GM19455 (cell line): ENCODE data around the gene AKT3.
"Not testable (repeated sequence)": the region's sequence is repeated elsewhere in the genome, so short reads cannot be mapped to it uniquely, and the experiment has no call there.

Source experiments
- ATAC-seq: cut with Tn5 transposase; IDR thresholded peaks from one replicate; pipeline ENCODE4 v1.9.1; 2021; ENCODE audit not compliant: unreplicated experiment

The AKT3 gene

DNA sequence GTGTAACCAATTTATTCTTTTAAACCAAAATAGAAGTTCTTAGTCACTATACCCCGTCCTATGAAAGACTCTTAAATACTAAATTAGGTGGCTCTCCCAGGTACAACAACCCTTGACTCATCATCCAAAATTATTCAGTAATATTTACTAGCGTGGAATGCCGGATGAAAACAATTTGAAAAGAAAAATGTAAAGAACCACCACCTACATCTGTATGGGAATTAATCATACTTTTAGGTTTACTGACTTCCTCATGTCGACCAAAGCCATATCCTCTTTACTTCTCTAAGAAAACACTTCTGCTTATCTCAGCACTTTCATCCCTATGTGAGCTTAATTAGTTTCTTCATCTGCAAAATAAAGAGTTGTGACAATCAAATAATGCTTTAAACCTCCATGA lies 139.6 kb downstream of the AKT3 start:
- ATAC-seq: no peak

DNA sequence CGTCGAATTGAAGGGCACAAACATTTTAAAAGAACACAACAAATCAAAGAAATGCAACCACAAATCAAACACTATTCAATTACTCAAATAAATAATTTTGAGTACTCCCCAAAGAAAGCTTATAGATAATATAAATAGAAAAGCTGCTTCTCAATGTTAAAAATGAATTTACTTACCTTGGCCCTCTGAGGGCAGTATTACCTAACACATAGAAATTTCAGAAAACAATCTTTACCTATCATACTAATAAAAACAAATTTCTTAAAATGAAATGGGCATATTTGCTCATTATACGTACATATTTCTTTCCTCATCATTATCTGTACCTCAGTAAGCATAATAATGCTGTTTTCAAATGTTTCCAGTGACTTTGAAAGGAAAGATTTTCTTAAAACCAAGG lies 141.8 kb downstream of the AKT3 start:
- no peak for ATAC-seq

DNA sequence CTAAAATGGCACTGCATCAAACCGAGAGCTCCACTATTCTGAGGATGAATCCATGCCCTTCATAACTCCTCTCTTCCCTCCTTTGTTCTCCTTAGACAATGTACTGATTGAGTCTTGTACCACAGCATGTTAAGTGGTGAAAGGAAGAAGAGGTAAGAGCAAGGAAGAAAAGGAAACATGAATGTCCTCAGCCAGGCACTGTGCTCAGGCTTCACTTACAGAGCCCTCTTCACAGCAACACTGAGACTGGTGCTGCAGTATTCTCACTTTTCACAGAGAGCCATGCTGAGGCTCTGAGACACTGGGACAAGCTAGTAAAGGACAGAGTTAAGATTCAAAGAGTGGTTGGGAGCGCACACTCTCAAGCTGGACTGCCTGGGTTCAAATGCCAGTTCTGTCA lies 143.5 kb downstream of the AKT3 start:
- no peak for ATAC-seq

DNA sequence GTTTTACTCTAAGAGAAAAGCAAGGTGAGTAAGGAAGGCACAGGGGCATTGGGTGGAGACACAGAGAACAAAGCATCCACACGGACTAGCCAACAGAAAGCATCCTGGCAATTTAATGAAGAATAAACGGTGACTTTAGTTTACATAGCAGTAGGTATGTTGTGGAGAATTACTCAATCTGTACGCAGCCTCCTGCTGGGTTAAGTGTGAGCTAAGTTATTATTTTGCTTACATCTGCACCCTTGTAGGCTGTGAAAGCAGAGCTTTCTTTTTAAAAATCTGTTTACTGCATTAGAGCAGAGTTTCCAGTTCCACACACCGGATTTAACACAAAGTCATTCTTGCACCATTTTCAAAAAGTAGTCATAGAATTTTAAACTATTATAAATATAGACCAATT lies 144.5 kb downstream of the AKT3 start:
- ATAC-seq: no peak

DNA sequence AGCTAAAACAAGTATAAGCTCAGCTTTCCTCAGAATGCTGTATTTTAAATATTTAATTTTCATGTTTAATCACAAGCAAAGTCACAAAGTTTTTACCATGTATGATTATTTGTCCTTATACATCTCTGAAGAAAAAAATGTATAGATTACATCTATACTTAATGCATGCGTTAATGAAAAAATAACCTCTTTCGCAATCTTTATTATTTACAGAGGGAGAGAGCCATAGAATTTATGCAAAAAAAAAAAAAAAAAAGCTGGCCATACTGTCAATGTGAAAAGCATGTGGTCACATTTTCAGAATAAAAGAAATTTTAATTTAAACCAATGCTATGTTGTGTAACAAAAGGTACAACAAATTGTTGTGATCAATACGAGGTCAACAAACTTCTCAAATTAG lies 148.2 kb downstream of the AKT3 start:
- ATAC-seq: no peak

DNA sequence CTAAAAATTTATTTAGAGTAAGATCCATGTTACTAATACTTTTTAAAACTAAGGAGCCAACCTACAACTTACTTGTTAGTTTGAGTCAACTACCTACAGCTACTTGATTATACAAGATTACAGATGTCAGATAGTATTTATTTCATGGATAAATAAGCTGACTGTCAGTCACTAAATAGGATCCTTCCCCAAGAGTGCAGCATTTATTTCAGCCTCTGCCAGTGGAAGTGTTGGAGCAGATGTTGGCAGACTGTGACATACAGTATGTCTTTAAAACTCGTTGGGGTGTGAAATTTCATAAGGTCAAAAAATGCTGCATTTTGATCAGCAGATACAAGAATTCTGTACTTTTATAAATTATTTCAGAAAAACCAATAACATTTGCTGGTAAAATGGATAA lies 156.2 kb downstream of the AKT3 start:
- no peak for ATAC-seq

DNA sequence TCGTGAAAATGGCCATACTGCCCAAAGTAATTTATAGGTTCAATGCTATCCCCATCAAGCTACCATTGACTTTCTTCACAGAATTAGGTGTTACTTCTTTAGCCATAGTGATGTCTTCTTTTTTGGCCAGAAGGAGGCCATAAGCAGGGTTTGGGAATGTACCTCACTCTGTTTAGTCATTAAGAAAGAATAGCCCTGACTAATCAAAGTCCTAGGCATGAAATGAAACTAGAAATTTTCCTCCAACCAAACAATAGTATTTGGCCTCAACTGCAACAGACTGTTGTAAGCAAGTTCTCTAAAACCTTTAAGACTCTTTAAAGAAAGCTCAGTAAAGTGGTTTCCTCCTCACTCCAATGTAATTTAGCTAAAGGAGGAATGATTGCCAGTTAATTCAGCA lies 163.9 kb downstream of the AKT3 start:
- no peak for ATAC-seq

DNA sequence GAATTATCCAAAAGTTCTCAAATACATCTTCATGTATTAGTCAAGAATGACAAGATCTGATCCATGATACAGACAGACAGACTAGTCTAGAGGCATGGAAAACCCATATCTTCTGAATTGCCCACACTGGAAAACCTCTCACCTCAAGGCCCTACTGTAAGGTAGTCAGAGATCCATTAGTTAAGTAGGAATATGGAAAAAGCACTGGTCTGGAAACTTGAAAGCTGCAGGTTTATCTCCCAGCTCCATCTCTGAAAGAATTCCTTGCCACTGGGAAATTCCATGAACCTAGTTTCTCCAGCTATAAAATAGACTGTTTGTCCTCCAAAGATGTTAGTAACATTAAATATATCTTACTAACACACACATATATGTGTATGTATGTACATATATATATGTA lies 169.2 kb downstream of the AKT3 start:
- no peak for ATAC-seq

DNA sequence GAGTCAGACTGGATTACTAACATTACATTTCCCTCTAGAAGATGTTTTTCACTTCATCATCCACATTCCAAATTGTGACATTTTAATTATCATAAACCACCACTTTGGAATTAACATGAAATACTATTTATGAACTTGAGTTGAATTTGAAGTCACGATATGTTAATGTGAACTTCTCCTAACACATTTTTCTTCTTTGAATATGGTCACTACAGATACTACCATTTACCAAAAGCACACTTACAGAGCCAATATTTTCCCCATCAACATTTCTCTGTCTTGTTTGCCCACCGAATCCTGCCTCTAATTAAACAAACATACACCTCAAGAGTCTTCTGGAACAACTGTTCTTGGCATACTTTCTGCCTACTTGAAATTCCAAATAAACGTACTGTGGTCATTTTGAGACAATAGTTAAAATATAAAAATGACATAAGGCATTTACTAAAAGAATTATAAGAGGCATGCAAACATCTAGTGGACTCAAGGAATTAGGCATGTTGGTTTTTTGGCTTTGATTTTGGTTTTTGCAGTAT lies 177.4 kb downstream of the AKT3 start:
- no peak for ATAC-seq

DNA sequence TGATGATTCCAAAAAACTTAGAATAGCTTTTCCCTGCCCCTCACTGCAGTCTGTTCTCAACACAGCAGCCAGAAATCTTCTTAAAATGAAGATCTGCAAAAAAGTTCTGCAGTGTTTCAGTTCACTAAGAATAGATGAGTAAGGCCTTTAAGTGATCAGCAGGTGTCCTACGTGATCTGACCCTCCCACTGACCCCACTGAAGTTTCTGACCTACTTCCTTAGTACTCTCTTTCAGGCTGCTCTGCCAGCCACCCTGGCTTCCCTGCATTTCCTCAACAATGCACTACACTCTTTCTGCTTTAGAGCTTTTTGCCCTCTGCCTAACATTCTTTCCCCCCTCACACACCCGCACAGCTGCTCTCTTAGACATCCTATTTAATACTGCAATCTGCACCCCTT lies 182.5 kb downstream of the AKT3 start:
- ATAC-seq: no peak

DNA sequence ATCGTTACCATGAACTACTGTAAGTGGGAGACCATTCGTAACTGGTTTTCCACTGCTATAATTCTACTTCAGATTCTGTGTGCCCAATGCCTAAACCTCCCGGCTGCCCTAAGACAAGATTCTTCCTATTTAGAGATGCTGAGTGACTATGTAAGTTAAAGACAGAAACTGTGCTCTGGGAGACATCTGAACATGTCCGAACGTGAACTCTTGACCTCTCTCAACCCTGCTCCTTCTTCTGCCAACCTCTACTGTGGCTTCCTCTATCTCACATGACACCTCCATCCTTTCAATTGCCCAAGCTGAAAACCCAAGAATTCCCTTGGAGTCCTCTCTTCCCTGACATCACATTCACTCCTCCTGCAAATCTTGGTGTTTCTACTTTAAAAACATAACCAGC lies 182.9 kb downstream of the AKT3 start:
- no peak for ATAC-seq

DNA sequence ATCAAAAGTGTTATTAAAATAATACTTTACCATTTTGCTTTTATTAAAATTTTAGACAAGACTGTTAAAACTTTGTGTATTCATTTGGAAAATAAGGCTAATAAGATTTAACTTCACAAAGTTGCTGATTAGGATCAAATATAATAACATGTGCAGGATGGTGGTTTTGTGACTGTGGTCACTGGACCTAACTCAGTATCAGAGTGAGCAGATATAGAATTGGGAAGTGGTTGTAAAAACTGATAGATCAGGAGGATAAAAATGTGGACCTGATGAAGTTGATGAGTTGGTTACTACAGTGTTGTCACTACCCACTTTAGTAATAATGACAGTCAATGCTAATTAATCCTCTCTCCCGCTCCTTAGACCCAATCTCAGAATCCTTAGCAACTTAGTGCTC lies 186.4 kb downstream of the AKT3 start:
- no peak for ATAC-seq

DNA sequence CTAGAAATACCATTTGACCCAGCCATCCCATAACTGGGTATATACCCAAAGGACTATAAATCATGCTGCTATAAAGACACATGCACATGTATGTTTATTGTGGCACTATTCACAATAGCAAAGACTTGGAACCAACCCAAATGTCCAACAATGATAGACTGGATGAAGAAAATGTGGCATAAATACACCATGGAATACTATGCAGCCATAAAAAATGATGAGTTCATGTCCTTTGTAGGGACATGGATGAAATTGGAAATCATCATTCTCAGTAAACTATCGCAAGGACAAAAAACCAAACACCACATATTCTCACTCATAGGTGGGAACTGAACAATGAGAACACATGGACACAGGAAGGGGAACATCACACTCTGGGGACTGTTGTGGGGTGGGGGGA lies 187.9 kb downstream of the AKT3 start:
- ATAC-seq: not testable (repeated sequence)

DNA sequence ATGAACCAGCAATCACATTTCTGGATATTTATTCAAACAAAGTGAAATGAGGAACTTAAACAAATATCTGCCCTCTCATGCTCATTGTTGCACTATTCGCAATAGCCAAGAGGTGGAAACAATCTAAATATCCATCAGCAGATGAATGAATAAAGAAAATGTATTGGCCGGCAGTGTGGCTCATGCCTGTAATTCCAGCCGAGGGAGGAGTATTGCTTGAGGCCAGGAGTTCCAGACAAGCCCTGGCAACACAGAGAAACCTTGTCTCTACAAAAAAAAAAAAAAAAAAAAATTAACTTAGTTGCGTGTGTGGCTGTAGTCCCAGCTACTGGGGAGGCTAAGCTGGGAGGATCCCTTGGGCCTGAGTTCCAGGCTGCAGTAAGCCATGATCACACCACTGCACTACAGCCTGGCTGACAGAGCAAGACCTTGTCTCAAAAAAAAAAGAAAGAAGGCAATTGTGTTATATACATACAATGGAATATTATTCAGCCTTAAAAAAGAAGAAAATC lies 191.4 kb downstream of the AKT3 start:
- no peak for ATAC-seq

DNA sequence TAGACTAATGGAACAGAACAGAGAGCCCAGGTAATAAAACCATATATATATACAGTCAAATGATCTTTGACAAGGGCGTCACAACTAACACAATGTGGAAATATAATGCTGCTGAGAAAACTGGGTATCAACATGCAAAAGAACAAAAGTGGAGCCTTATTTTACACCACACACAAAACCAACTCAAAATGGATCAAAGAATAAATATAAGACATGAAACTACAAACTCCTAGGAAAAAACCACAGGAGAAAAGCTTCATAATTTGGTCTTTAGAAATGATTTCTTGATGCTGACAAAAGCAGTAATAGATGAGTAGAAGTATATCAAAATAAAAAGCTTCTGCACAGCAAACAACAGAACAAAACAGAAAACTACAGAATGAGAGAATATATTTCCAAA lies 192.2 kb downstream of the AKT3 start:
- no peak for ATAC-seq

DNA sequence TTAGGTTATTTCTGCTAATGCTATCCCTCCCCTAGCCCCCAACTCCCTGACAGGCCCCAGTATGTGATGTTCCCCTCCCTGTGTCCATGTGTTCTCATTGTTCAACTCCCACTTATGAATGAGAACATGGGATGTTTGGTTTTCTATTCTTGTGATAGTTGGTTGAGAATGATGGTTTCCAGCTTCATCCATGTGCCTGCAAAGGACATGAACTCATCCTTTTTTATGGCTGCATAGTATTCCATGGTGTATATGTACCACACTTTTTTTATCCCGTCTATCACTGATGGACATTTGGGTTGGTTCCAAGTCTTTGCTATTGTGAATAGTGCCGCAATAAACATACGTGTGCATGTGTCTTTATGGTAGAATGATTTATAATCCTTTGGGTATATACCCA lies 200.5 kb downstream of the AKT3 start:
- not testable (repeated sequence) for ATAC-seq

DNA sequence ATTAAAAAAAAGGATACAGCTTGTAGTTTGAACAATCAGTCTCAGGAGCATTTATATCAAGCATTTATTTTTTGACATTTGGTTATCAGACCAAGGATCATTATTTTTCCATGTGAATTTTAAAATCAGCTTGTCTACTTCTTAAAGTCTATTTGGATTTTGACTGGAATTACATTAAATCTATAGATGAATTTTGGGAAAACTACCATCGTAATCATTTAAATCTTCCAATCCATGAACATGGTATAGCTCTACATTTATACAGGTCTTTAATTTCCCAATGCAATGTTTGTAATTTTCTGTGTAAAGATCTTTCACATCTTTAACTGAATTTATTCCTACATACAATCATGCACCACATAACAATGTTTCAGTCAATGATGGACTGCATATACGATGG lies 203.2 kb downstream of the AKT3 start:
- ATAC-seq: no peak

DNA sequence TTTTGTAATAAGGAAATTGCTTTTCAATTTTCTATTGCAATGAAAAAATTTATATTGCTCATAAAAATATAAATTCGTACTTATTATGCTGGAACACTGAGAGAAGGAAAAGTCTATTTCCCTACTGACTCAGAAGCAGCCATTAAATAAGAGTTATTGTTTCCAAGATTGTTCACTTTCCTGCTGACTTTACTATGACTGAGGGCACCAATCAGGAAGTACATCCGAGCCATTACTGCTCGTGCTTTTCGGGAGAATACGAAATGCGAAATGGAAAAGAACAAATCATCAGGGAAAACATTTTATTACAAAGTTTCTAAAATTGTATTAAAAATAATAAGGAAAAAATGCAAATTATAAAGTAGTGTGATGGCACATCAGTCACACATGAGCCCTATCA lies 204.8 kb downstream of the AKT3 start:
- no peak for ATAC-seq

DNA sequence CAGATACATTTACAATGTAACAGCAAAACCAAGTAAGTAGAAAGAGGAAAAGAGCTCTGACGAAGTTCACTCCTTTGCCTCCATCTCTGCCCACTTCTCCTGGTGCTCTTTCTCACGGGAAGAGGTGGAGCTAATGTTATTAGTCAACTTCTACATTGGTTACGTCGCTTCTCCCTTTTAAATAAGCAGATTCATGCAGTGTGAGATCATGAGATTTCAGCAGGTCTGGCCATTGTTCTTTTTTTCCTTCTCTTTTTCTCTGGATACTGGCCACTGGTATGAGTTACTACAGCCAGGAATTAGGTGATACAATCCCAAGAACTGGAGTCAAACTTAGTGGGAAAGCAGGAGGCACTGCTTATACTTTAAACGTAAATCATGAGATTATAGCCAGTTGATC lies 207.1 kb downstream of the AKT3 start:
- no peak for ATAC-seq

DNA sequence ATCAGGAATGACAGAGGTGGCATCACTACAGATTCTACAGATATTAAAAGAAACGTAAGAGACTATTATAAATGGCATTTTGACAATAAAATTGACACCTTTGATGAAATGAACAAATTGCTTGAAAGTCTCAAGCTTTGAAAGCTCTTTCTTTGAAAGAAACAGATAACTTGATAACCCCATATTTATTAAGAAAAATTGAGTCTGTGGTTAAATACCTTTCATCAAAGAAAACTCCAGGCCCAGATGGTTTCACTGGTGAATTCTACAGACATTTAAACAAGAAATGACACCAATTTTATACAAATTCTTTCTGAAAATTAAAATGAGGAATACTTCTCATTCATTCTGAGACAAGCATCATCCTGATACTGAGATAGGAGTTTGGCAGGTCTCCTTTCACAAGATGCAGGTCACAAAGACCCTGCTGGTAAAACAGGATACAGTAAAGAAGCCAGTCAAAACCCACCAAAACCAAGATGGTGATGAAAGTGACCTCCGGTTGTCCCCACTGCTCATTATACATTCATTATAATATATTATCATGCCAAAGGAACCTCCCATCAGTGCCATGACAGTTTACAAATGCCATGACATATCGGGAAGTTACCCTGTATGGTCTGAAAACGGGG lies 210.9 kb downstream of the AKT3 start:
- no peak for ATAC-seq

DNA sequence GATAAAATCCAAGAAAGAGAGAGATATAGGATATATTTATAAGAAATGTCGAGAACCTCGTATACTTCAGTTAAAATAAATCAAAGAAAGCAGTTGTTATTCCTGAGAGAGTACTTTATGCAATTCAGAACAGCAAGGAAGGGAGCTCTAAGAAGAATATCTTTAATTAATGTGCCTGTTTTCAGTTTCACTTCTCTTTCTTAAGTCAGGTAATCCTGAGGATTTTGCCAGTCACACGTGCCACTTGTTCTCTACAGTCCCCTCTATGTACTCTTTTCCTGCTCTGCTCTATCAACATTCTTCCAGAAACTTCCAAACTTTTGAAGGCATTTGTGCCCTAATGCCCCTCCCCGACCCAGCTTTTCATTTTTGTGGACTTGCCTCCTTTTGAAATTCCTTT lies 211.9 kb downstream of the AKT3 start:
- no peak for ATAC-seq

DNA sequence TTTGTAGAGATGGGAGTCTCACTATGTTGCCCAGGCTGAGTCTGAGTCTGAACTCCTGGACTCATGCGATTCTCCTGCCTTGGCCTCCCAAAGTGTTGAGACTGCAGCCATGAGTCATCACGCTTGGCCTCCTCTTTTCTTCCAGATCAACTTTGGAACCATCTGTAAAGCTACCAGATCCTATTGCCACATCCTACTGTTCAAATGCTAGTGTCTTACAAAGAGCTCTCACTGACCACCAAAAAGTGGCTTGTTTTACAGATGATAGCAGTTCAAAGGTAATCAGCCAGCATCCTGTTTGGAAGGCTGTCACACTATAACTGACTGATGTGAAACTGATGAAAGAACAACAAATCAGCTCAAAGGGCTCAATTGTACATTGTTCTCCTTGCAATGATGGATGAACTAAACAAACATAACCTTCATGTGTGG lies 221.6 kb downstream of the AKT3 start:
- ATAC-seq: no peak

DNA sequence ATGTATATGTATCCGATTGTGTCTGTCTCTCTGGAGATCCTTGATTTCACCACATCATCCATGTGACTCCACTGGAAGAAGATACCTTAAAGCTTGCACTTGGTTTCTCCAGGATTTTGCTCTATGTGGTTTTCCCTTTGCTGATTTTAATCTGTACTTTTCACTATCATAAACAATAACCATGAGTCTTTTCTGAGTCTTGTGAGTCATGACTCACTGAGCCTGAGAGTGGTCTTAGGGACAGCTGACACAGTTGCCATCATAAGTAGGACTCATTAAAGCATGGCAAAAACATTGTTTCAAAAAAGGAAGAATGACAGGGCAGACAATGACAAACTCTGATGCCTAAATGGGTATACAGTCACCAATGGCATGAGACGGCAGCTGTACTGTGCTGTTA lies 226.2 kb downstream of the AKT3 start:
- no peak for ATAC-seq
